Medulla oblongata (tissue), 1 donor: ENCODE data around the gene C11orf21.

Source experiments
- DNase-seq: peaks from one replicate; pipeline ENCODE4 v3.0.0-alpha.2; 2015; ENCODE audit errors: extremely low spot score

The C11orf21 gene

DNA sequence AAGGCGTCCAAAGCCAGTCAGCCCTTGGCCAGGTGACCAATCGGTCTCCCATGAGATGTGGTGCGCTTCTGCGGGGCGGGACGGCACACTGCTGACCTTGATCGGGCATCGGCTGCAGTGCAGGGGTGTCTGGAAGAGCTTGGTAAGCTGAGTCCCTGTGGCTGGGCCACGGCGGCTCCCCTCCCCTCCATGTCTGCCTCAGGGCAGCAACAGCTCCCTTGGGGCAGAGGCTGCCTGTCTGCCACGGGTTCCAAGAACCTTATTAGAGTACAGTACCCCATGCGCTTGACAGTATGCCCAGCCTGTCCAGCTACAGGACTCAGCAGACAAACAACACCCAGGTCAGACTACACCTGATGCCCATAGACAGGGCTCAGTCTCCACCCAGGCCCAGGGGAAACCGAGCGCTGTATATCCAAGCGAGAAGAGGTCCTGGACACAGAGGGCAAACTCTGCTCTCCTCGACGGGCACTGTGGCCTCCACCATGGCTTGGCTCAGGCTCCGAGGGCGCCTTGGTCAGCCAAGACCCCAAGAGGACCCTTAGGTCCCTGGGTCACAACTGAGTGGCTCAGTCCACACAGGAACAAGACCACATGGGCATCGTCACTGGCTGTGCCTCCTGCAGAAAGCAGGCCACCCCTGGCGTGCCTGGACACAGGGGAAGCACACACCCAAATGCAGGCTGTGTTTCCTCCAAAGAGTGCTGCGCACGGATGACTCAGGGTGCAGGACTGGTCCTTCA is 19.0 kb upstream of the C11orf21 start:
- no peak for DNase-seq

DNA sequence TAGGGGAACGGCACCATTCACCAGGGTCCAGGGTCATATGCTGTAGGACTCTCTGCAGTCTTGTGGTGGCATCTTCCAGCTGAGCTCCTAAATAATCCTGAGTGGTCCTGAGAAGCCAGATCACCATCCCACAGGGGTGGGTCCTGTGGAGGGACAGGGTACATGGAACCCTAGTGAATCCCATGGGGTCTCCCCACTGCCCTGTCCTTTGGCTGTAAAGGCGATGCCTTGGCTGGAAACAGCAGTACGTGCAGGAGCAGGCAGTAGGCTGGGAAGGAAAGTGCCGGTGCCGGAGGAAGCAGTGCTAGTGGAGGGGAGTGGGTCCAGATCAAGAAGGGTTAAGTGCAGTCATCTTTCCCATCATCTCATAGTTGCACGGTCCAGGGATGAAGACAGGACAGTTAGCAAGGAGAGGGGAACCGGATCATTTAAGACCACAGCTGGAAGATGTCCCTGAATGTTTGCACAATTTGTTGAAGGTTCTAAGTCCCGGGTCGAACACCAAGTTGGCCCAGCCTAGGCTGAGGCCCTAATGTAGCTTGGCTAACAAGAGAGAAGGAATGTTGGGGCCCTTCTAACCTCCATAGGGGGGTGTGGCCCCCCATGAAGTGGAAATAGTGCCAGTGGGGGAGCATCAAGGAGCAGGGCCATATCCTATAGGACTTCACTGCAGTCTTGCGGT is 18.2 kb upstream of the C11orf21 start:
- DNase-seq: no peak

DNA sequence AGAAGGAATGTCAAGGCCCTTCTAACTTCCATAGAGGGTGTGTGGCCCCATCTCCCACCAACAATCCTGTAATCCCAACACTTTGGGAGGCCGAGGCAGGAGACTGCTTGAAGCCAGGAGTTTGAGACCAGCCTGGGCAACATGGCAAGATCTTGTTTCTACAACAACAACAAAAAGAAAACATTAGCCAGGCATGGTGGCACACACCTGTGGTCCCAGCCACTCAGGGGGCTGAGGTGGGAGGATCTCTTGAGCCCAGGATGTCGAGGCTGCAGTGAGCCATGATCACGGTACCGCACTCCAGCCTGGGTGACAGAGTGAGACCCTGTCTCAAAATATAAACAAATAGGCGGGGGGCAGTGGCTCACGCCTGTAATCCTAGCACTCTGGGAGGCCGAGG is 17.0 kb upstream of the C11orf21 start:
- DNase-seq: no peak

- no peak for DNase-seq
Measured at GRCh38 chr11:2318123-2318522, 16.4 kb upstream of the C11orf21 start.

GRCh38 chr11:2317354-2318050 is 15.8 kb upstream of the C11orf21 start:
- DNase-seq: no peak

DNA sequence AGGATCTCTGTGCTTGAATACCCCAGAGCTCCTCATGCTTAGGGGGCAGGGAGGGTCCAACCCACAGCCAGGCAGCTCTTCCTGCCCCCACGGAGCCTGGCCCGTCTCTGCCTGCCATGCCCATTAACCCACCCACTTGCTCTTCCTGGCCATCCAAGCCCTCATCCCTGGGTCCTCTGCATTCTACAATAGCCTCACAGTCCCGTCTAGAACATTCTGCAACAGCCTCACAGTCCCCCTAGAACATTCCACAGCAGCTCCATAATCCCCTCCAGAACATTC is 15.2 kb upstream of the C11orf21 start:
- no peak for DNase-seq

DNA sequence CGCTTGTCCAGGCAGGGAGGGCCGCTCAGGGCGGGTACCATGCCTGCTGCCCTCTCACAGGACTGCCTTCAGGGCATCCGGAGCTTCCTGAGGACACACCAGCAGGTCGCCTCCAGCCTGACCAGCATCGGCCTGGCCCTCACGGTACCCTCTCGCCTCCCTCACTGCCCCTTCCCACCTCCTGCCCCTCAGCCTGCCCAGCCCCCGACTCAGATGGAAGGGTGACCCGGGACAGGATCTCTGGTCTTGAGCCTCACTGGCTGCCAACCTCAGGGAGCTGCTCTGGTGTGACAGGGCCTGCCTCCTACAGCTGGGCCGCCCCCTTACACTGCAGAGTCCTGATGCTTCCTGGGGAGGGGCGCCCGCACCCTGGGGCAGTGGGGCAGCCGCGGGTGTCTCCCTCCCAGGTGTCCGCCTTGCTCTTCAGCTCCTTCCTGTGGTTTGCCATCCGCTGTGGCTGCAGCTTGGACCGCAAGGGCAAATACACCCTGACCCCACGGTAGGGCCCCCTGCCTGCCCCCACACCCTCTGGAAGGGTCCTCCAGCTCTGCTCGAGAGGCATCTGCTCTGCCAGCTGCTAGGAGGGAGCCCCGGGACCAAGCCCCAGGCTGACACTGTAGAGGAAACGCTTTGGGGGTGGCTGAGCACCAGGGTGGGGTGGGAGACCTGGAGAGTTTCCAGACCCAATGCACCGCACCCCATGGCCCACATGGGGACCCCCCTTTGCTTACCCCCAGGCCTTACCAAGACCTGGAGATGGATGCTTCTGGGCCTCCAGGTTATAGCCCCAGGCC is 14.6 kb upstream of the C11orf21 start:
- no peak for DNase-seq

- no peak for DNase-seq
Measured at GRCh38 chr11:2315395-2316168, 13.9 kb upstream of the C11orf21 start.

DNA sequence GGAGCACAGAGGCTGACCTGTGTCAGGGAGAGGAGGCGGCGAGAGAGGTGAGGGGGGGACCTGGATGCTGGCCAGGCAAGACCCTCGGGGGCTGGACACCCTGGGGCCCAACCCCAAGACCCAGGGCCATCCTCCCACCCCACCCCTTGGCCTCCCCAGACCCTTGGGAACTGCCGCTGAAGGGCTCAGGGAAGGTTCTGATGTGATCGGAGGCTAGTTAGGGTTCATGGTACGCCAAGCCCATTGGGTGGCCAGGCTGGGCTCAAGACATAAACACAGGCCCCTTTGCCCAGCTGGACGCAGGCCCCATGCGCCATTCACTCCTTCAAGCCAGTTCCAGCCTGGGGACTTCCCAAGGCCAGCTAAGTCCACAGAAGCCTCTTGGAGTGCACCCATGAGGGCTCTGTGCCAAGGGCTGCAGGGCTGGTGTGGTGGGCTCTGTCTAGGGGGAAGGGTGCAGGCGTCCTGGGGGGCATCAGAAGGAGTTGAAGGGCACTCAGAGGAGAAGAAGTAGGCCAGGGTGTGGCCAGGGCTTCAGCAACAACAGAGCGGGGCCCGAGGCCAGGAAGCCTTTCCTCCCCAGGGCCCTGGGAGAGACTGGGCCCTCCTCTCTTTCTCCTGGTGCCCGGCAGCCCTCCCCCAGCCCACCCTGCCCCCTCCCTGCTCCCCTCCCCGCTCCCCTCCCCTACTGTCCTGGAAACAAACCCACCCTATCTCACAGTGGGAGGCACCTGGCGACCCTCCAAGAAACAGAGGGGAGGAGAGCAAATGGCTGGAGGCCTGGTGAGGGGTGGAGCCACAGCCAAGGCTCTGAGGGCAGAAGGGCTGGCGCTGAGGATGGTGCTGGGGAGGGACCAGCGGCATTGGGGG is 13.0 kb upstream of the C11orf21 start:
- DNase-seq: peak; percentile 88

DNA sequence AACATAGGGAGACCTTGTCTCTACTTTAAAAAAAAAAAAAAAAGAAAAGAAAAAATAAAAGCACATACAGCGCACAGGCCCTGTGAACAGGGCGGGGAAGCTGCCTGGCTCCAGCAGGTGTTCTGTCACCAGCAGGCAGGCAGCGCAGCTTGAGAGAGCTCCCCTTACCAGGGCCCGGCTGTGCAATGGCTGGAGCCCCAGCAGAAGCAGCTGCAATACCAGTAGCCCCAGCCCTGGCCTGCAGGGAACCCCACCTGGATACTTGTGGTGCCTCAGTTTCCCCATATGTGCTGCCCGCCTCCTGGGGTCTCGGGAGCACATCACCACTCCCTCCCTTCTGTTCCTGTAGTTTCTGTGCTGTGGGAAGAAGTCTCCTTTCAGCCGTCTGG is 12.4 kb upstream of the C11orf21 start:
- DNase-seq: no peak

GRCh38 chr11:2313051-2313951 is 11.6 kb upstream of the C11orf21 start:
- no peak for DNase-seq

DNA sequence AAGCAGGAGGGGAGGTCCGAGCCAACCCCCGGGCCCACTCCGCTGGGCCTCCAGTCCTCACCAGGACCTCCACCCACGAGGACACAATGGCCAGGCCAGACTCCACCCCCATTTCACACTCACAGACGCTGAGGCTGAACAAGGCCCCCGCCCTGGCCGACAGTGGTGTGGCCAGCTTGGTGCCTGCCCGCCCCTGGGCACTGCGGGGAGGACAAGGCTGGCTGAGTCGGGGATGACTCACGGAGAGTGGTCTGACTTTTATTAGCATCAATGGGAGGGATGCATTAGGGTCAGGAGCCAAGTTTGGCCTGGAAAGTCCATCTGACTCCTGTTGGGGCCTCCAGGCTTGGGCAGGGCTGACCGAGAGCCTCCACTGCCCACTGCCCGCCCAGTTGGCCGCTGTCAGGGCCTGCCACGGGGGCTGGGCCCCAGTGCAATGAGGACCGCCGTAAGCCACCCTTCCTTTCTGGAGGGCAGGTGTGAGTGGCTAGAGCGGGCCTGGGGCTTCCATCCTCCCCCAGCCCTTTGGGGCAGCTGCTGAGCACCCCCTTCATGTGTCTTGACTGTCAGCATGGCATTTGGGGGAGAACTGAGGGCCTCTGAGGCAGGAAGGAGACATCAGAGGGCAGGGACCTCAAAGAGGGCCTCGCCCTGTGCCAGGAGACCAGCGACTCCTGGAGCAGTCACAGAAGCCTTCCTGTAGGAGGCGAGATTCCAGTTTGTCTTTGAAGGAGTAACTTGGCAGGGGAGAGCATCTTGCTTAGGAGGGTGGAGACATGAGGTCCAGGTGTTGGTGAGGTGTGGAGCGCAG is 10.7 kb upstream of the C11orf21 start:
- no peak for DNase-seq

- no peak for DNase-seq
Measured at GRCh38 chr11:2311353-2312133, 9.8 kb upstream of the C11orf21 start.

DNA sequence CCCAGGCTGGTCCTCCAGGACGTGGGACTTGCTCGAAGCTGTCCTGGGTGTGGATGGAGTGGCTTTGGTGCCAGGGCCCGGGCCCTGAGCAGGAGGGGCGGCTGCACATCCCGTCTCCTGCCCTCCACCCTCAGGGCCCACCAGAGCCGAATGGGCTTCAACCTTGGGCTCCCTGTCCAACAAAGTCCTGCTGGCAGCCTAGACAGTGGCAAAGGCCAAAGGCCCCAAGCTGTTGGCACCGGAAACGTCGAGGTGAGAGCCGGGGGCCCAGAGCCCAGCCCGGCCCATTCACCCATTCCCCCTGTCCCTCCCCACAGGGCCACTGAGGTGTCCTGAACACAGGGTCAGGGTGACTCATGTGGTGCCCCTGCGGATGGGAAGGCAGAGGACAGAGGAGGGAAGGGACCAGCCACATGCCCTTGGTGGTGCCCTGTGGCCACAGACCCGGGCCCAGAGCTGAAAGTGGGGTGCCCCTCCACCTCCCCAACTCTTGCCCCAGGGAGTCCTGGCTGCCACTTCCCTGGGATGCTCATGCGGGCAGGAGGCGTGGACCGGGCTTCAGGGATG is 9.2 kb upstream of the C11orf21 start:
- DNase-seq: no peak

DNA sequence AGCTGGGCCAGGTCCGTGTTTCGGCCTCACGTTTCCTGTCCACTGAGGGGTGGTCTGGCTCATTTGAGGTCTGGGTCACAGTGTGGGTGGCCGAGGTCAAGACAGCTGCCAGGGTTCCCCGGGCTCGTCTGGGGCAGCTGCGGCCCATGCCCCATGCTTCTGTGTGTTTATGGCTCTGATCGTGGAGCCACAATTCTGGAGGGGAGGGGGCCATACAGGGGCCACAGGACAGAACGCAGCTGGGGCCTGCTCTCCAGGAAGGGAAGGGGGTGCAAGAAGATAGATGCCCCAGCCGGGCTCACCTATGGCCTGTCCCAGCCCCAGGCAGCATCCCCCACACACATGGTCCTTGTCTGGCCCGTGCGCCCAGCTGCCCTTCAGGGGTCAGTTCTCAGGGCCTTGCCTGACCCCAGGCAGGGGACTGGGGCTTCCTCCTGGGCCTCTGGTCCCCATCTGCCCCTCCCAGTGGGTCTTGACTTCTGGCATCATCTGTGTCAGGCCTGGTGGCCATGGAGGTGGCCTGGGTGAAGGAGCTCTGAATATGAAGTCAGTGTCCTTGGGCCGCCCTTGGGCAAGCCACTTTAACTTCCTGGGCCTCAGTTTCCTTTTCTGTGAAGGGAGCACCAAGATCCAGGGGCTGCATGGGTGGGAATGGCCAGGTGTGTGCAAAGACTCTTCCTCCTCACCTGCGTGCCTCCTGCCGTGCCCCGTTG is 8.5 kb upstream of the C11orf21 start:
- no peak for DNase-seq

DNA sequence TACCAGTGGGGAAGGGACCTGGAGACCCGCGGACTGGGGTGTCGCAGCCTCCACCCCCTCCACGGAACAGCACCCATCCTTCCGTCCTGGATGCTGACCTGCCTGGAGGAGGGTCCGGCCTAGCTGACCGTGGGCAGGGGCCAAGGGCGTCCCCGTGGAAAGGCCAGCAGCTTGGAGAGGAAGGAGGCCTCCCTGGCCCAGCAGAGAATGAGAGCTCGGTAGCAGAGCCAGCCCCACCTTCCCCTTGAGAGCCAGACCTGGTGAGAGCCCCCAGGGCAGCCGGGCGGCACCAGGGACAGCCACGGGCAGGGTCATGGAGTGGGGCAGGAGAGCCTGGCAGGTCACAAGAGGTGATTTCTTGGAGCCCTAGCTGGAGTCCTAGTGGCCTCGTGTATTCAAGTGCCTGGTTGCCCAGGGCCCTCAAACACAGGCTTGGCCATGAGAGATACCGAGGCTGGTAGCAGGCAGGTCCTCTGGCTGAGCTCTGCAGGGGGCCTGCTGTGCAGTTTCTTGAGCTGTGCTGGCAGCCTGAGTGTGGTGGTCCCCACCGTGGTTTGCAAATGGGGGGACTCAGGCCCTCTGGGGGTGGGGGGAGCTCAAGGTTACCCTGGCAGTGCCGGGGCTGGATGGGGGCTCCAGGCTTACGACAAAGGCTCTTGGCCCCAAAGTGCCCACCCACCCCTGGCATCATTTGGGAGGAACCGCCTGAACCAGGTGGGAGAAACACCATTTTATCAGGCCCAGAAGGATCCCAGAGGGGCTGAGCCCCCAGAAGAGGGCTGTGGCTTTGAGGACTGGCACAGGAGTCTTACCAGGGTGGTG is 7.7 kb upstream of the C11orf21 start:
- DNase-seq: no peak
